WI38 (cell line): Measurements from ENCODE around the gene ZNF225.

Experiments used
- H3K4me3 ChIP-seq: 2 replicates; pipeline ENCODE4 v1.5.1; 2011; ENCODE audit warnings: low read depth, mild to moderate bottlenecking, control low read depth, low read length
- CTCF ChIP-seq: IDR thresholded peaks from 2 replicates; pipeline ENCODE4 v1.5.1; 2012; ENCODE audit warnings: low read depth, mild to moderate bottlenecking, control low read depth, low read length

The ZNF225 gene

GRCh38 chr19:44131955-44132354 lies 18.8 kb downstream of the ZNF225 start:
- TF ChIP-seq CTCF: no peak
- H3K4me3 ChIP-seq: no peak overlapping the region

GRCh38 chr19:44141191-44142058 lies 28.2 kb downstream of the ZNF225 start, which contains the start of gene ZNF234:
Gene ZNF234 (plus strand): TSS chr19:44141554. CDS start chr19:44144633, 3,079 bp downstream.
- H3K4me3 ChIP-seq: peak within 1 kb of the TSS; percentile 94
- no peak for TF ChIP-seq CTCF

- H3K4me3 ChIP-seq: peak overlapping the region; percentile 94
- no peak for TF ChIP-seq CTCF
Measured at GRCh38 chr19:44142059-44142433, 28.8 kb downstream of the ZNF225 start.

GRCh38 chr19:44149776-44150175 lies 36.6 kb downstream of the ZNF225 start:
- no peak for TF ChIP-seq CTCF
- H3K4me3 ChIP-seq: no peak overlapping the region

GRCh38 chr19:44151491-44151890 lies 38.3 kb downstream of the ZNF225 start:
- TF ChIP-seq CTCF: no peak
- no peak overlapping the region for H3K4me3 ChIP-seq

GRCh38 chr19:44156475-44156874 lies 43.3 kb downstream of the ZNF225 start:
- no peak for TF ChIP-seq CTCF
- H3K4me3 ChIP-seq: no peak overlapping the region

GRCh38 chr19:44163789-44164188 lies 50.6 kb downstream of the ZNF225 start:
- no peak for TF ChIP-seq CTCF
- no peak overlapping the region for H3K4me3 ChIP-seq
